ENCODE data around the gene ANGPT4. TPM values are rescaled to one million over a fixed set of nuclear protein-coding genes. Genes with fewer than 3 reads are reported as not detected.

ANGPT4 gene
- total and polyA plus RNA-seq, 2 of the 8 experiments (the other 6 are each of a cell fraction or from before 2014, with no cell fraction given), result 0.07 to 0.33 TPM

- TF ChIP-seq CHD7 (IDR thresholded peaks at IDR 0.05; ENCODE audit: insufficient replicate concordance, low read length), result no peak
These were observed 10.7 kb downstream of the ANGPT4 start (continued) for GRCh38 chr20:905396-905961.
